Stimulated activated CD4-positive, alpha-beta T cell treated with anti-CD3 and anti-CD28 coated beads, TNF-alpha, amount 100 ng/mL, for 1 hour (primary cell): ENCODE measurements around the gene IFT88.

Experiments used
- DNase-seq, 3 donors: peaks; one replicate each; pipeline ENCODE4 v3.0.0-alpha.2; 2020; ENCODE audit warnings: low read depth in 3 of 3, low spot score in 1 of 3

IFT88 gene

DNA sequence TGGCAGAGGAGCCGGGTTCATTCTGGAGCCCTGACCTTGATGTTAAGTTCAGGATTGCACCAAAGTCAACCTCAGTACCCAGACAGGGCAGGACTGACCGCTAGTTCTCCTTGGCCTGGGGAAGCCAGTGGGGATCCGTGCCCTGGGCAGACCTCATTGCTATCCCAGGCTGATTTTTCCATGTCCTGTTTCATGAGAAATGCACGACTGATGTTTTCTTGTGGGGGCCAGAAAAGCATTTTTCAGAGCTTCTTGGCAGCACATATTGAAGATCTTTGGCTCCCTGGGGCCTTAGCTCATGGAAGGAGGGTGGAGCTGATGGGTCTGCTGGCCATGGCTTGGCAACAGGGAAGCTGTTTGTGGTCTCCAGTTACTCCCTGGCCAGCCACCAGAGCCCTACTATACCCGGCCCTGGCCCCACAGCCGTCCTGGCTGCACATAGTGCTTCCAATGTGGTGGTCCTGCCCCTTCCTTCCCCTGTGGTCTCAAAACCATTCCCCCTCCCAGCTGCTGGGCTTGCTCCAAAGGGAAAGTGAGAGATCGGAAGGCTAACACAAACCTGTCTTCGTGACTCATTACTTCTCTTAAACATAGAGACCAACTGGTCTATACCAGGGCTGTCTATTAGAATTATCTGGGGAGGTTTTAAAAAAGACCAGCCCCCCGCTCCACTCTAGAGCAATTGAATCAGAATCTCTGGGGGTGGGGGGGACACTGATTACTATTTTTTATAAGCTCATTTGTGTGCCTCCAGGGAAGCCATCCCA is 147.8 kb downstream of the IFT88 start:
- DNase-seq: no peak

DNA sequence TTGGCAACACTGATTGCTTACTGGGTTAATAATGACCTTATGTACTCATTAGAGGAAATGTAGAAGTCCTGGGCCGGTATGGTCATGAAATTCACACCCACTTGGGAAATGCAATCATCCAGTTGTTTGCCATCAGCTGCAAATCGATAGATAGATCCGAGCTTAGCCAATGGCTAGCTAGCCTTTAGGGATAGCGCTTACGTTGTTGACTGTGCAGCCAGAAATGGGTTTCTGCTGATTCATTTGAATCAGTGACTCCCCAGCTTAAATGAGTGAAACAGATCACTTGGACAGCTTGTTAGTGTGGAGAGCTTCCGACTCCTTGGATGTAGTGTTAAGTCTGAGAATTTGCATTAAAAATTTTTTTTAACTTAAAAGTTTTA is 148.4 kb downstream of the IFT88 start:
- DNase-seq: no peak

DNA sequence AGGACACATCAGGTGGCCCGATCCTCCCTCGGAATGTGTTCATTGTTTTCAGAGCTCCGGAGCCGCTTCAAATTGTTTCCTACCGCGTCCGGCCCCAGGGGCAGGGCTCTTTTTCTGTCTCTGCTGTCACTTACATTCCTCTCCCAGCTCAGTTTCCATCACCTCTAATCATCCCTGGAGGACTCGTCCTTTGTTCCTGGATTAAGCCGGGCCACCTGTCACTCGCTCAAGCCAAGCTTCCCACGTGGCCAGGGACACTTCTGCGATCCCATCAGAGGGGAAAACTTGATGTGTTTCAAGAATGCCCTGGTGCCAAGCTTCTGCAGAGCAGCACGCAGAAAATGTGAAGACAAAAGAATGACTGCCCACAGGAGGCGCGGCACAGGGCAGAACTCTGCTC is 150.0 kb downstream of the IFT88 start:
- DNase-seq: no peak

DNA sequence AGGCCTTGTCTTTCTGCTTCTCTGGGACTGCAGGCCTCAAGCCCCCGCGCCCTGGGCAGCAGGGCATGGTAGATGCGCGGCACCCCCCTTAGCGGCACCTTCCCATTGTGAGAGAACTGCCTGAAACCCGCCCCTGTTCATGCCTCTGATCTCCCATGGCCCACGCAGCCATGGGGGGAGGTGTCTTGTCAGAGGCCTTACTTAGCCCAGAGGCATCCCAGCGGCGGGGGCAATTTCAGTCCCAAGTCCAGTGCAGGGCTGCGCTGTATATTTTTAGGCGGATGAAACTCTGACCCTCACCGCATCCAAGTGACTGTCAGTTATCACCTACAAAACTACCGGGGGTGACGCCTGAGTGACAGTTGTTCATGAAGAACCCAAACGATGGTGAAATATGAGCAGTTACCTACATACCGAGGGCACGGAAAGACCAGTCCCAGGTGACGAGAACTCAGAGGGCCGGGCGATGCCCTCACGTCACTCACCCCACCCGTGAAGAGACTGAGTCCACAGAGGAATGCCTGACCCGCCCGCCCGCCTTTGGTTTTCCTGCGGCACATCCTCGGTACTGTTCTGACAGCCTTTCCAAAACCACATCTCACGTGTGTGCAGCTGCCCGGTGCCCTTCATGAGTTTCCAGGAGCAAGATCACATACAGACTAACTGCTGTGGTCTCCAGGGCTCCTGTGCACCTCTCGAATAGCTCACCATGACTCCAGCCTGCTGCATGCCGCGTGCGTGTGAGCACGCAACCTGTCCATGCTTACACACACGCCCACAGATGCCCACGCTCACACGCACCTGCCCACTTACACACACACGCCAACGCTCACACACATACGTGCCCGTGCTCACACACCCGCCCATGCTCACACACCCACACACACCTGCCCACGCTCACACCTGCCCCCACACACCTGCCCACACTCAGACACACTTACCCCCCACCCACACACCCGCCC is 150.9 kb downstream of the IFT88 start:
- DNase-seq: no peak

DNA sequence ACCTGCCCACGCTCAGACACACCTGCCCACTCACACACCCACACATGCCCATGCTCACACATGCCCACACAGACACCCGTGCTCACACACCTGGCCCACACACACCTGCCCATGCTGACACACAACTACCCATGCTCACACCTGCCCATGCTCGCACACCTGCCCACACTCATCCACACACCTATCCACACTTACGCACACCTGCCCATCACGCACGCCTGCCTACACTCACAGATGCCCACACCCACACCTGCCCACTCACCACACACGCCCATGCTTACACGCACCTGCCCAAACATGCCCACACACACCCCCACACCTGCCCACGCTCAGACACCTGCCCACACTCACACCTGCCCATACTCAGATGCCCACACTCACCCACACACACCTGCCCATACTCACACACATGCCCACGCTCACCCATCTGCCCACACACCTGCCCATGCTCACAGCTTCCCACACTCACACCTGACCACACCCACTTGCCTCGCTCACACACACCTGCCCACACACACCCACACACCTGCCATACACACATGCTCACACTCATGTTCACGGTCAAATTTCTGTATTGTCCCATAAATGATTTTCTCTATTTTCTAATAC is 152.1 kb downstream of the IFT88 start:
- DNase-seq: no peak

DNA sequence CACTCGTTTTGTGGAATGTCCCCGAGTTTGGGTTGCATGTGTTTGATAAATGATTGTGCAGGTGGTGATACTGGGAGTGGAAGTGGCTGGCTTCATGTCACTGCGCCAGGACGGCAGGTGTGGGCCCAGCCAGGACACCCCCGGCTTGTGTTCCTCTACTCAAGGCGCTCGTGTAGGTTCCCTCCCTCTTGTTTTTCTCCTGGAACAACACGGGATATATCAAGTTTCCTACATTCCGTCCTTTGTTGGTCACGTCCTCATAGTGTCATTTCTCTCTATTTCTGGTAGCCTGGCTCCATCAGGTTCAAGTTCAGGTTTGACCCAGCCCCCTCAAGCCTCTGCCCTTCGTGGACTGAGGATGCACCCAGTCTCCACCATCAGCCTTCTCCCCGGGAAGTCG is 152.8 kb downstream of the IFT88 start:
- DNase-seq: no peak

DNA sequence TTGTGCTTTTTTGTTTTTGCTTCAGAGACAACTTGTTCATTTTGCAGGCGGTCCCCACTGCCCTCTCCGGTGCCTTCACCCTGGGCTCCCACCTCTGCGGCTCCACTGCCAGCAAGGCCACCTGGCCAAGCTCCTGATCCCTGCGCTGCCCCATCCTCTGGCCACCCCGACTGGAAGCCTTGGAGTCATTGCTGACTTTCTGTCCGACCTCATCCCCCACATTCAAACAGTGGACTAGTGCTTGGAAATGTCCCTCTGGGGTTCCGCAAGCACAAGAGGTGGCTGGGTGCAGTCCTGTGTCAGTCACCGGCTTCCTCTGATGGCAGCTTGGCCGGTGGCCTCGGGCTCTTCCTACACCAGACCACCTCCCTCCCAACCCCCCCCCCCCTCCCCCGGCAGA is 153.5 kb downstream of the IFT88 start:
- no peak for DNase-seq

DNA sequence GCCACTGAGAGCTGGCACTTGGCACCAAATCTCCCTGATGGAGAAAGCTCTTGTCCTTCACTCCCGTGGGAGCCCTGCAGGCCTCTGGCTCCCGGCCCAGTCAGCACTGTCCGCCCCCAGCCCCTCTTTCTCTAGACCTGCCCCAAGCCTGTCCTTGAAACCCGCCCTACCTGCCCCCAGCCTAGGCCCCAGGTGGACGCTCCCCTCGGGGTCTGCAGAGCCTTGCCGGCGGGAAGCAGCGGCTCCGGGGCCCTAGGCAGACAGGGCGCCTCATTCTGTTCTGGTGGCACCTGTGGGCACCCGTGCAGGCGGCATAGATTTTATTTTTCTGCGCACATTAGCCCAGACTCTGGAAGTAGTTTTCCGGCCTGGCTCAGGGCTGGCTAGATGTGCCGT is 154.1 kb downstream of the IFT88 start:
- no peak for DNase-seq

DNA sequence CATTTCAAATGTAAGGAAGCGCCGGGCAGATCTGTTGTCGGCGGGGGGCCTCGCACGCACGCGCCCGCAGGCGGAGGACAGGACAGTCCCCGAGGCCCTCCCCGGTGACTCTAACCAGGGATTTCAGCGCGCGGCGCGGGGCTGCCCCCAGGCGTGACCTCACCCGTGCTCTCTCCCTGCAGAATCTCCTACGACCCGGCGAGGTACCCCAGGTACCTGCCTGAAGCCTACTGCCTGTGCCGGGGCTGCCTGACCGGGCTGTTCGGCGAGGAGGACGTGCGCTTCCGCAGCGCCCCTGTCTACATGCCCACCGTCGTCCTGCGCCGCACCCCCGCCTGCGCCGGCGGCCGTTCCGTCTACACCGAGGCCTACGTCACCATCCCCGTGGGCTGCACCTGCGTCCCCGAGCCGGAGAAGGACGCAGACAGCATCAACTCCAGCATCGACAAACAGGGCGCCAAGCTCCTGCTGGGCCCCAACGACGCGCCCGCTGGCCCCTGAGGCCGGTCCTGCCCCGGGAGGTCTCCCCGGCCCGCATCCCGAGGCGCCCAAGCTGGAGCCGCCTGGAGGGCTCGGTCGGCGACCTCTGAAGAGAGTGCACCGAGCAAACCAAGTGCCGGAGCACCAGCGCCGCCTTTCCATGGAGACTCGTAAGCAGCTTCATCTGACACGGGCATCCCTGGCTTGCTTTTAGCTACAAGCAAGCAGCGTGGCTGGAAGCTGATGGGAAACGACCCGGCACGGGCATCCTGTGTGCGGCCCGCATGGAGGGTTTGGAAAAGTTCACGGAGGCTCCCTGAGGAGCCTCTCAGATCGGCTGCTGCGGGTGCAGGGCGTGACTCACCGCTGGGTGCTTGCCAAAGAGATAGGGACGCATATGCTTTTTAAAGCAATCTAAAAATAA is 154.7 kb downstream of the IFT88 start:
- DNase-seq: no peak

DNA sequence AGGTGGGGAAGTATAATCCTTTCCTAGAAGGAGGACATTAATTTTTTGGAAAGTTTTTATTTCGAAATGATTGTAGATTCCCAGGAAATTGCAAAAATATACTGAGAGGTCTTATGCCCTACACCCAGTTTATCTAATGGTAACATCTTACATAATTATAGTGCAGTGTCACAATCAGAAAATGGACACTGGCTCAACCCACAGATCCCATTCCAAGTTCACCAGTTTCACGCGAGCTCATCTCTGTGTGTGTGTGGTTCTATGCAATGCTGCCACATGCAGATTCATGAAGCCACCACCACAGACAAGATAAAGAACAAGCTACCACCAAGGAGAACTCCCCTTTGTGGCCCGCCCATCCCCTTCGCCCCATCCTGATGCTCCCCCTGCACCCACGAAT is 160.9 kb downstream of the IFT88 start:
- no peak for DNase-seq

DNA sequence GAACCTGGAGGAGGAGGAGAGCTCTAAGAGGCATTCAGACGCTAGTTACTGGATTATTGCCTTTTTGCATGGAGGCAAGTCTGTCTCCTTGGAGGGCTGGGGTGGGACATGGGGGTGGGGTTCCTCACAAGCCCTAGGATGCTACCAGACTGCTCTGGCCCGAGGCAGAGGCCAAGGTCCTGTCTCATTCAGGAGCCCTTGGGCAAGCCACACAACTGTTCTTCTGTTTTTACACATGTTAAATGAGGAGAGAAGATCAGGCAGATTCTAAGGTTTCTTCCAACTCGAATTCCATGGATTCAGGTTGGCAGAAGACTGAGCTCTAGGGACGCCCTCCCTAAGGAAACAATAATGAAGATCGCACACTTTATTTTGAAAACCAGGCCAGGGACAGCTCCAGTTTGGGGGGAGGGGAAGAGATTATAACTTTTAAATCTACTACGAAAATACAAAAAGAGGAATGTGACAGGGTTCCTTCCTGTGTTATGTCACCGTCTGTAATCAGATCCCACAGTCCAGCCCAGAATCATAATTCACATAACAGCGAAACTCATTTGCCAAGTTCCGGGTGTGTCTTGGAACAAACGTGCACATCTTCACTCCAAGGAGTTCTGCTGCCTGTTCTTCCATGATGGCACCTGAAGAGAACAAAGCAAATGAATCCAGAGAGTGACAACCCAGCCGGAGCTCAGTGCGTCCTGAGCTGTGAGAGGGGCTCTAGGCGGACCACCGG is 161.8 kb downstream of the IFT88 start:
- no peak for DNase-seq

DNA sequence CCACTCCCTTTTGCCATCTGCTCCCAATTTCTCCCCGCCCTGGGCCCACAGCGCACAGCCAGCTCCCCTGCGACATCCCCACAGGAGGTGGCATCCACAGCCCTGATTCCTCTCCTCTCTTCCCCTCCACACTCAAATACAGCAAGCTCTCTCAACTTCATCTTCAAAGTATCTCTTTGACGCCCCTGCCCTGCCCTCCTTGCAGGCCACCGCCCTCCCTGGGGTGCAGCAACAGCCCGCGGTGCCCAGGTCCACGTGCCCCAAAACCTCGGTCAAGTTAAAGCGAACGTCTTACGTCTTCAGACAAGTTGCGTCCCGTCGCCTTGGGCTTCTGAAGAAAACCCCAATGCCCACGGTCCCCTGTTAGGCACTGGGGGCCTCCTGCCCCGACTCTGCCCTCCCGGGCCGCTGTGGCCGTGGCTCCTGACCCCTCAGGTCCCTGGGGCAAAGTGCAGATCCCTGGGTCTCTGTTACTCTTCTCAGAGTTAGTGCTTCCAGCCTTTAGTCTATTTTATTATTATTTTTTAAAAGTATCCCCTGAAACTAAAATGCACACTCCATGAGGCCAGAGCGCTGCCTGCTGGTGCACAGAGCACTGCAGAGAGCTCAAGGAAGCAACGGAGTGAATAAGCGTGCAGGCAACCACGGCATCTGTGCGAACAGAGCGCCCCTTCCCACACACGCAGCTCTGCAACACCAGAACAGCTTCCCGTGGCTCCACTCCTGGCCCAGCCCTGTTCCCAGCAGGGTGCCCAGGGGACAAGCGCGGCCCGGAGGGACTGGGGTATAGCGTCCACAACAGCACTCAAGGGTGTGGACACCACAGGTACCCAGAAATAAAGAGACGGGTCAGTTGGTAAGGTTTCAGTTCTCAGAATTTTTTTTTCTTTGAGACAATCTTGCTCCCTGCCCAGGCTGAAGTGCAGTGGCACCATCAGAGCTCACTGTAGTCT is 163.0 kb downstream of the IFT88 start:
- no peak for DNase-seq

DNA sequence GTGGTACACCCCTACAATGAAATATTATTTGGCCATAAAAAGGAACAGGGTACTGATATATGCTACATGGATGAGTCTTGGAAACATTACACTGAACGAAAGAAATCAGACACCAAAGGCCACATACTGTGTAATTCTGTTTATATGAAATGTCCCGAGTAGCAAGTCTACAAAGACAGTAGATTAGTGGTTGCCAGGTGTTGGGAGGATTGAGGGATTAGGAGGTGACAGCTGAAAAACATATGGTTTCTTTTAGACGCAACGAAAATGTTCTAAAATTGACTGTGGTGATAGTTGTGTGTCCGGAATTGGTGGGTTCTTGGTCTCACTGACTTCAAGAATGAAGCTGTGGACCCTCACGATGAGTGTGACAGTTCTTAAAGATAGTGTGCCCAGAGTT is 171.7 kb downstream of the IFT88 start:
- no peak for DNase-seq

DNA sequence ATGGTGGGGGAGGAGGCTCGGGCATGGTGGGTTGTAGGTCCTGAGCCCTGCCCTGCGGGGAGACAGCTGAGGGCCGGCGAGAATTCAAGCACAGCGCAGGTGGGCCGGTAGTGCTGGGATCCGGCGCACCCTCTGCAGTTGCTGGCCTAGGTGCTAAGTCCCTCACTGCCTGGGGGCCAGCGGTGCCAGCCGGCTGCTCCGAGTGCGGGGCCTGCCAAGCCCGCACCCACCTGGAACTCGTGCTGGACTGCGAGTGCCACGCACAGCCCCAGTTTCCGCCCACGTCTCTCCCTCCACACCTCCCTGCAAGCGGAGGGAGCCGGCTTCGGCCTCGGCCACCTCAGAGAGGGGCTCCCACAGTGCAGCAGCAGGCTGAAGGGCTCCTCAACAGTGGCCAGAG is 173.1 kb downstream of the IFT88 start:
- no peak for DNase-seq
